Measurements from ENCODE around the gene GRIP1. TPM values are rescaled to one million over a fixed set of nuclear protein-coding genes. Genes with fewer than 3 reads are reported as not detected.

The GRIP1 gene
- total RNA-seq, 4 donors from 2014 or later, result 14.3 to 319 (median 20.6) TPM

DNA sequence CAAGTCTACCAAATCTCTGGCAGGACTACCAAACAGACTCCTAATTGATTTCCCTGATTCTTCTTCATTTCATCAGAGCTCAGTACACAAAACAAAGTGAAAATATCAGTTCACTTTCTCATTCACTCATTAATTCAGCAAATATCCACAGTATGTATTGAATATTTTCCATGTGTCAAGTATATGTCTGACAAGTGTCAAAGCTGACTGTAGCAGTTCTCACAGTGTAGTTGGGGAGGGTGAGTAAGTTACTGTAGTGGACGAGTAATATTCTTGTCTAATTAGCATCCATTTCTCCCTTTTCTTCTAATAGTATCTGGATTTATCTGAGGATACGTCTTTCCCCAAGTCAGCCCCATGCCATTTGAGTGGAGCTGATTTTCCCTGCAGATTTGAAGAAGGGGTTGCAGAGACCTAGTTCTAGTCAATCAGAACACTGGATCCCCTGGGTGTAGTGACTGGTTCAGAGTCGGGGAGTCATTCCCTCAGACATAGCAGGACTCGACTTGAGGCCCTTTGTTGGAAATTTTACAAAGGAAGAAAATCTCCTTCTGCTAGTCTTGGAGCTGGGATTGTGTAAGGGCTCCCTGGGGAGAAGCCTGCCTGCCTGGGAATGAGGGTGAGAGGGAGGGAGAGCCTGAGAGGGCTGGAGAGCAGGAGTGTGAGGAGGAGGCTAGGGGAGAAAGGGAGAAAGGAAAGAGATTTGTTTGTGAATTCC, 51.4 kb downstream of the GRIP1 start:
- H3K36me3 ChIP-seq, result no peaks in the 10 kb centered on the region
- DNase-seq (ENCODE audit: low spot score in 2 of 2), result no peak
- H3K9me3 ChIP-seq, result no peaks in the 10 kb centered on the region
- H3K4me3 ChIP-seq, result no peak overlapping the region
- H3K27ac ChIP-seq, result no peak overlapping the region
- H3K4me1 ChIP-seq, result no peaks in the 10 kb centered on the region
- 66% methylated on average over 4 of the region's 4 CpGs for WGBS
- H3K27me3 ChIP-seq, result no peaks in the 10 kb centered on the region
- TF ChIP-seq, protein P1, sequence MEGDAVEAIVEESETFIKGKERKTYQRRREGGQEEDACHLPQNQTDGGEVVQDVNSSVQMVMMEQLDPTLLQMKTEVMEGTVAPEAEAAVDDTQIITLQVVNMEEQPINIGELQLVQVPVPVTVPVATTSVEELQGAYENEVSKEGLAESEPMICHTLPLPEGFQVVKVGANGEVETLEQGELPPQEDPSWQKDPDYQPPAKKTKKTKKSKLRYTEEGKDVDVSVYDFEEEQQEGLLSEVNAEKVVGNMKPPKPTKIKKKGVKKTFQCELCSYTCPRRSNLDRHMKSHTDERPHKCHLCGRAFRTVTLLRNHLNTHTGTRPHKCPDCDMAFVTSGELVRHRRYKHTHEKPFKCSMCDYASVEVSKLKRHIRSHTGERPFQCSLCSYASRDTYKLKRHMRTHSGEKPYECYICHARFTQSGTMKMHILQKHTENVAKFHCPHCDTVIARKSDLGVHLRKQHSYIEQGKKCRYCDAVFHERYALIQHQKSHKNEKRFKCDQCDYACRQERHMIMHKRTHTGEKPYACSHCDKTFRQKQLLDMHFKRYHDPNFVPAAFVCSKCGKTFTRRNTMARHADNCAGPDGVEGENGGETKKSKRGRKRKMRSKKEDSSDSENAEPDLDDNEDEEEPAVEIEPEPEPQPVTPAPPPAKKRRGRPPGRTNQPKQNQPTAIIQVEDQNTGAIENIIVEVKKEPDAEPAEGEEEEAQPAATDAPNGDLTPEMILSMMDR (IDR thresholded peaks at IDR 0.05), result no peak
- TF ChIP-seq POLR2A (IDR thresholded peaks at IDR 0.05) (no peak), POLR2AphosphoS5 (IDR thresholded peaks at IDR 0.05) (no peak), EP300 (IDR thresholded peaks at IDR 0.05) (no peak)

DNA sequence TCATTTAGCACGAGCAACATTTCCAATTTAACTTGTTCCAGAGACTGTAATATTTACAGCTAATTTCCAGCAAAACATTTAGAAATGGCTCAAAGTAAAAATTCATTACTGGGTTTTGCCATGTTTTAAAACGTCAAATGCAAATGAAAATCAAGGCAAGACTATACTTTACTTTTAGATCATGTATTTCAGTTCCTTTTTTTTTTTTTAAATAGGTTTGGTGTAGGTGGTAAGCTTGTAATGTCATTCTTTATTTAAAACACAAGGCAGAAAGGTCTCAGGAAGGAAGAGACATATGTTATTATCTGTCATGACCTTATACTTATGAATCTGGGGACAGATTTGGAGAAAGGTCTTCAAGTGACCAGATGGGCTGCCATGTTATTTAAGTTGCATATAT, 54.1 kb downstream of the GRIP1 start:
- no peak for DNase-seq (ENCODE audit: low spot score in 2 of 2)
- Histone ChIP-seq H3K4me3 (no peak overlapping the region), H3K27ac (no peak overlapping the region), H3K36me3 (no peaks in the 10 kb centered on the region), H3K9me3 (no peaks in the 10 kb centered on the region), H3K4me1 (no peaks in the 10 kb centered on the region), H3K27me3 (no peaks in the 10 kb centered on the region)
- TF ChIP-seq, protein P1 (IDR thresholded peaks at IDR 0.05), result no peak
- TF ChIP-seq POLR2AphosphoS5 (IDR thresholded peaks at IDR 0.05) (no peak), POLR2A (IDR thresholded peaks at IDR 0.05) (no peak), EP300 (IDR thresholded peaks at IDR 0.05) (no peak)
- 76% methylated on average over 2 of the region's 2 CpGs for WGBS

DNA sequence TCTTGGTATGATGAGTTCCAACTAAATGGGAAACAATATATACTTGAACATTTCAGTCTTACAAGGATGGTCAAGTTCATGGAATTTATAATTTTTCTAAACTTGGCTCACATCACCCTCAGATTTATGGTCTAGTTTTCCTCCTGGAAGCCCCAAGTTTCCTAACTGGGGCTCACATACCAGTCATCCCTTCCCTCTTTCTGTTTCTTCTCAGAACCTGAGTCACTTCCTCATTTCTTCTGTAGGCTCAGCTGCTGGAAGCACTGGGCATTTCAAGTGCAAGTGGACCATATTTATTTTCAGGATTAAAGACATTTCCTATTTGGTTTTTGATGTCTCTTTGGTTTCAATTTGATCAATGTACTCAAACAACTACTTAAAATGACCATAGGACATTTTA, 55.4 kb downstream of the GRIP1 start:
- Histone ChIP-seq H3K4me3 (no peak overlapping the region), H3K27ac (no peak overlapping the region), H3K36me3 (no peaks in the 10 kb centered on the region), H3K4me1 (no peaks in the 10 kb centered on the region), H3K9me3 (no peaks in the 10 kb centered on the region), H3K27me3 (no peaks in the 10 kb centered on the region)
- no peak for DNase-seq (ENCODE audit: low spot score in 2 of 2)
- TF ChIP-seq EP300 (IDR thresholded peaks at IDR 0.05) (no peak), POLR2A (IDR thresholded peaks at IDR 0.05) (no peak)
- TF ChIP-seq, protein P1 (IDR thresholded peaks at IDR 0.05), result no peak

DNA sequence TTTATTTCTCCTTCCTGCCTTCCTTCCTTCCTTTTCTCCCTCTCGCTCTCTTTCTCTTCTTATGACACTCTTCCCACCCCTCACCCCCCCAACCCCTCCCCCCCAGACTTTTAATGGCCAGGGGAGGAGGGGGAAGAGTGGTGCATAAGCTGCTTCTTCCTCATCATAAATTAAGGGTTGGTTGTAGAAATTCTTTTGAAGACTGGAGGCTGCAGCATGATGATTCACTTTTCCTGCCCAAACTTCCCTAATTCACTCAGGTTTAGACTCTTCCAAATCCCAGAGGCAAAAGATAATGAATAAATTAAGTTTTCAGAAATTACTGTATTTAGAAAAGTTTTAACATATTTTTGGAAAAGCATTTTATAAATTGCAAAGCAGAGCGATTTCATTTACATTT, 58.2 kb downstream of the GRIP1 start:
- 51% methylated on average over 2 of the region's 2 CpGs for WGBS
- no peaks in the 10 kb centered on the region for H3K9me3 ChIP-seq
- no peaks in the 10 kb centered on the region for H3K4me1 ChIP-seq
- DNase-seq (ENCODE audit: low spot score in 2 of 2), result no peak
- no peak overlapping the region for H3K27ac ChIP-seq
- no peaks in the 10 kb centered on the region for H3K27me3 ChIP-seq
- no peak overlapping the region for H3K4me3 ChIP-seq
- TF ChIP-seq POLR2AphosphoS5 (IDR thresholded peaks at IDR 0.05) (no peak), POLR2A (IDR thresholded peaks at IDR 0.05) (no peak), EP300 (IDR thresholded peaks at IDR 0.05) (no peak)
- TF ChIP-seq, protein P1 (IDR thresholded peaks at IDR 0.05), result no peak
- H3K36me3 ChIP-seq, result no peaks in the 10 kb centered on the region

DNA sequence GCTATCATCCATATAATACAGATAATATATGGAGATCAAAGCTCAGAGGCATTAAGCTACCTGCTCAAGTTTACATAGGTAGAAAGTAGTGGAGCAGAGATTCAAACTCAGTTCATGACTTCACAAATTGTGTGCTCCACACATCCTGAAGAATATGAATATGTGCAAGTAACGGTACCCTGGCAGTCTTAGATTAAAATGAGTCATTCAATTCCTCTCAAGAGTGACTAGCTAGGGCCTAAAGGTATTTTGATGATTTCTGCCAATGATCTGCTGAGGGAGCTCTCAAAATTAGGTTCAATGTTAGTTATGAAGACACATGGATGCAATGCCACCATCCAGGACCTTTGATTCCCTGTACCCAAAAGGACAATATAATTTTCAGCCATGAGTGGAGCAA, 58.9 kb downstream of the GRIP1 start:
- no peak for TF ChIP-seq POLR2AphosphoS5 (IDR thresholded peaks at IDR 0.05)
- TF ChIP-seq EP300 (IDR thresholded peaks at IDR 0.05), result no peak
- TF ChIP-seq, protein P1 (IDR thresholded peaks at IDR 0.05), result no peak
- no peak for TF ChIP-seq POLR2A (IDR thresholded peaks at IDR 0.05)
- Histone ChIP-seq H3K4me3 (no peak overlapping the region), H3K27me3 (no peaks in the 10 kb centered on the region), H3K36me3 (no peaks in the 10 kb centered on the region), H3K27ac (no peak overlapping the region), H3K9me3 (no peaks in the 10 kb centered on the region), H3K4me1 (no peaks in the 10 kb centered on the region)
- no peak for DNase-seq (ENCODE audit: low spot score in 2 of 2)
- 50% methylated on average over 1 of the region's 1 CpG for WGBS
